IMR-90 (cell line): ENCODE results near the gene FITM1. TPM values are rescaled to one million over a fixed set of nuclear protein-coding genes. Genes with fewer than 3 reads are reported as not detected.

Experiments used
- ATAC-seq: fragments of 200-7000 bp; cut with Tn5 transposase; 2 replicates; pipeline ENCODE4 v1.9.1; 2020; ENCODE audit warnings: low read depth, mild to moderate bottlenecking, moderate library complexity
- BruUV-seq: library from RNA; stranded (reverse); fragments of 400-500 nt; replicated peaks from 2 replicates; lab custom pipeline; 2021; lab: Mats Ljungman, UMichigan
- CTCF ChIA-PET: fragments of 300-600 bp; formaldehyde crosslinking; extraction: SDS; loops from one replicate; lab custom pipeline; 2021; ENCODE audit warnings: antibody characterized with exemption; lab: Yijun Ruan, JAX
- POLR2A ChIA-PET: fragments of 300-600 bp; sonication (Branson Sonifier 250); formaldehyde crosslinking; loops from one replicate; lab custom pipeline; 2022; ENCODE audit warnings: antibody characterized with exemption; ENCODE audit not compliant: unreplicated experiment; lab: Charles Lee
- DNase-seq: peaks from one replicate; pipeline ENCODE4 v3.0.0; 2013
- H2AFZ ChIP-seq: replicated peaks from 2 replicates; pipeline ENCODE3; 2013; ENCODE audit warnings: low read length, mild to moderate bottlenecking; ENCODE audit not compliant: poor library complexity
- H2AK5ac ChIP-seq: 2 replicates; pipeline ENCODE4 v1.6.1; 2013; ENCODE audit warnings: low read depth, low read length, inconsistent platforms
- H2AK9ac ChIP-seq: replicated peaks from 2 replicates; pipeline ENCODE3; 2013; ENCODE audit warnings: mild to moderate bottlenecking, low read depth, low read length, moderate library complexity; ENCODE audit not compliant: poor library complexity
- H2BK120ac ChIP-seq: 2 replicates; pipeline ENCODE4 v1.6.1; 2013; ENCODE audit warnings: low read depth, low read length, inconsistent platforms
- H2BK15ac ChIP-seq: 3 replicates; pipeline ENCODE4 v1.6.1; 2013; ENCODE audit warnings: low read depth, low read length, inconsistent platforms
- H2BK20ac ChIP-seq: 2 replicates; pipeline ENCODE4 v1.6.1; 2013; ENCODE audit warnings: low read depth, mild to moderate bottlenecking, inconsistent platforms, low read length, moderate library complexity
- H2BK5ac ChIP-seq: 2 replicates; pipeline ENCODE4 v1.6.1; 2013; ENCODE audit warnings: mild to moderate bottlenecking, low read depth, low read length, inconsistent platforms; ENCODE audit not compliant: poor library complexity, severe bottlenecking
- H3K14ac ChIP-seq: replicated peaks from 2 replicates; pipeline ENCODE4 v1.6.1; 2013; ENCODE audit warnings: low read depth, low read length, inconsistent platforms
- H3K18ac ChIP-seq: 2 replicates; pipeline ENCODE4 v1.6.1; 2013; ENCODE audit warnings: low read depth, low read length, control low read depth
- H3K23ac ChIP-seq: 2 replicates; pipeline ENCODE4 v1.6.1; 2013; ENCODE audit warnings: low read depth, low read length, inconsistent platforms
- H3K27ac ChIP-seq: 2 replicates; pipeline ENCODE4 v1.5.1; 2013; ENCODE audit warnings: mild to moderate bottlenecking, control low read depth, low read length; ENCODE audit not compliant: insufficient read depth
- H3K27me3 ChIP-seq: 2 replicates; pipeline ENCODE4 v1.6.1; 2013; ENCODE audit warnings: low read length; ENCODE audit not compliant: control insufficient read depth, insufficient read depth
- H3K36me3 ChIP-seq: 2 replicates; pipeline ENCODE4 v1.6.1; 2013; ENCODE audit warnings: low read length, mixed read lengths; ENCODE audit not compliant: control insufficient read depth, insufficient read depth
- H3K4ac ChIP-seq: 2 replicates; pipeline ENCODE4 v1.6.1; 2013; ENCODE audit warnings: low read depth, low read length, inconsistent platforms
- H3K4me1 ChIP-seq: 2 replicates; pipeline ENCODE4 v1.6.1; 2013; ENCODE audit warnings: low read length, mixed read lengths; ENCODE audit not compliant: control insufficient read depth, insufficient read depth
- H3K4me2 ChIP-seq: 2 replicates; pipeline ENCODE4 v1.6.1; 2013; ENCODE audit warnings: low read depth, mild to moderate bottlenecking, control low read depth, low read length, moderate library complexity
- H3K4me3 ChIP-seq: 2 replicates; pipeline ENCODE4 v1.5.1; 2013; ENCODE audit warnings: low read depth, mild to moderate bottlenecking, control low read depth, low read length, moderate library complexity; ENCODE audit not compliant: insufficient read depth
- H3K56ac ChIP-seq: 2 replicates; pipeline ENCODE4 v1.6.1; 2013; ENCODE audit warnings: low read length, inconsistent platforms; ENCODE audit not compliant: insufficient read depth; ENCODE audit errors: extremely low read depth
- H3K79me1 ChIP-seq, 2 experiments: 2 replicates each; pipeline ENCODE4 v1.6.1; 2013; ENCODE audit warnings: low read length in 2 of 2, inconsistent platforms in 1 of 2, low read depth in 1 of 2
- H3K9ac ChIP-seq: 2 replicates; pipeline ENCODE4 v1.6.1; 2013; ENCODE audit warnings: low read depth, low read length, control low read depth
- H3K9me1 ChIP-seq: 2 replicates; pipeline ENCODE4 v1.6.1; 2013; ENCODE audit warnings: low read length, inconsistent platforms; ENCODE audit not compliant: insufficient read depth
- H3K9me3 ChIP-seq: 2 replicates; pipeline ENCODE4 v1.6.1; 2013; ENCODE audit warnings: low read length; ENCODE audit not compliant: control insufficient read depth, insufficient read depth
- H4K20me1 ChIP-seq: 2 replicates; pipeline ENCODE4 v1.6.1; 2013; ENCODE audit warnings: low read length, inconsistent platforms; ENCODE audit not compliant: insufficient read depth
- H4K5ac ChIP-seq: 2 replicates; pipeline ENCODE4 v1.6.1; 2013; ENCODE audit warnings: mild to moderate bottlenecking, low read depth, low read length, control low read depth
- H4K8ac ChIP-seq, 2 experiments: 2 replicates each; pipeline ENCODE4 v1.6.1; 2013; ENCODE audit warnings: low read depth in 2 of 2, low read length in 2 of 2, control low read depth in 1 of 2, inconsistent platforms in 1 of 2
- H4K91ac ChIP-seq: 2 replicates; pipeline ENCODE4 v1.6.1; 2013; ENCODE audit warnings: low read depth, low read length, inconsistent platforms; ENCODE audit not compliant: insufficient read depth
- MAZ ChIP-seq: IDR thresholded peaks from 2 replicates; pipeline ENCODE4 v1.6.1; 2012; ENCODE audit warnings: low read depth, mild to moderate bottlenecking, low read length, improper control_type of control experiment, moderate library complexity, borderline replicate concordance
- WGBS, 2 experiments: methylation state at CpG; one replicate each; pipeline versions ENCODE4 v1.1.5 to v1.1.7; 2013; ENCODE audit warnings: missing lambda C conversion rate in 2 of 2; ENCODE audit not compliant: insufficient read length in 1 of 2; ENCODE audit errors: extremely low coverage in 2 of 2; 5-methylcytosine and 5-hydroxymethylcytosine counted together
- dilution Hi-C: fragments of 300-500 bp; cut with HindIII; formaldehyde crosslinking; loops from one replicate; pipeline ENCODE4 v1.14.3; 2018; ENCODE audit warnings: low sequenced_read_pairs; ENCODE audit not compliant: unreplicated experiment
- in situ Hi-C: fragments of 300-500 bp; cut with MboI; formaldehyde crosslinking; loops from 3 replicates; pipeline ENCODE4 v1.14.3; 2019; ENCODE audit warnings: low sequenced_read_pairs, inconsistent platforms, mixed read lengths
- intact Hi-C: fragments of 100-400 bp; cut with micrococcal nuclease; formaldehyde crosslinking; loops from 2 replicates; pipeline ENCODE4 v1.10.0; 2022
- polyA plus RNA-seq, 3 experiments: library from polyadenylated mRNA; depleted of rRNA; stranded (reverse); fragments of >200 nt; gene quantifications; 2 replicates each; pipeline ENCODE4 v1.2.3, GENCODE V29; 2012; ENCODE audit warnings: low replicate concordance in 1 of 3
- total RNA-seq: library from RNA; depleted of rRNA; stranded (reverse); fragments of >200 nt; gene quantifications from 2 replicates; pipeline ENCODE4 v1.2.3, GENCODE V29; 2012

FITM1 gene
- total and polyA plus RNA-seq, 2 of the 4 experiments (the other 2 are of a cell fraction), result not detected

GRCh38 chr14:24178399-24179178 lies 48.1 kb downstream of the FITM1 start:
- intact Hi-C loops (no loop called here), in situ Hi-C loops (no loop called here), dilution Hi-C loops (no loop called here)
- H3K36me3 ChIP-seq, result peaks cover 62% of the 10 kb centered on the region
- no peaks in the 10 kb centered on the region for H3K9me3 ChIP-seq
- no peaks in the 10 kb centered on the region; a peak in 1 of 4 replicates for H3K79me1 ChIP-seq
- no peak overlapping the region for H3K4ac ChIP-seq
- no peak overlapping the region for H2BK5ac ChIP-seq
- no peak overlapping the region for H3K27ac ChIP-seq
- BruUV-seq, result no TSS peak
- no CpG with 5 or more reads among the region's 12 CpGs for WGBS, 2 experiments
- H3K56ac ChIP-seq, result no peak overlapping the region
- ATAC-seq (no peak), DNase-seq (no peak)
- no peak overlapping the region for H3K4me2 ChIP-seq
- H3K18ac ChIP-seq, result no peak overlapping the region
- no peak overlapping the region for H2BK120ac ChIP-seq
- no peak overlapping the region for H3K9ac ChIP-seq
- no peak overlapping the region for H2AK9ac ChIP-seq
- no peak overlapping the region for H3K4me3 ChIP-seq
- H3K27me3 ChIP-seq, result no peaks in the 10 kb centered on the region
- H3K9me1 ChIP-seq, result no peaks in the 10 kb centered on the region
- H2BK15ac ChIP-seq, result no peak overlapping the region
- ChIA-PET POLR2A (no interaction called here), CTCF (no interaction called here)
- H4K20me1 ChIP-seq, result no peaks in the 10 kb centered on the region
- no peak overlapping the region for H2AK5ac ChIP-seq
- H2AFZ ChIP-seq, result no peak overlapping the region
- no peak overlapping the region for H4K8ac ChIP-seq
- no peak for TF ChIP-seq MAZ
- H4K91ac ChIP-seq, result no peak overlapping the region
- H2BK20ac ChIP-seq, result no peak overlapping the region
- H3K4me1 ChIP-seq, result peaks cover 2% of the 10 kb centered on the region; the same call in 1 of the 2 replicates
- H3K23ac ChIP-seq, result no peak overlapping the region
- no peak overlapping the region for H3K14ac ChIP-seq
- no peak overlapping the region for H4K5ac ChIP-seq
